IMR-90 (cell line): ENCODE results near the gene FGFRL1. TPM values are rescaled to one million over a fixed set of nuclear protein-coding genes. Genes with fewer than 3 reads are reported as not detected.
A peak's percentile ranks its signal among the peaks of the same experiment; 100 is the strongest.

Source experiments
- ATAC-seq: fragments of 200-7000 bp; cut with Tn5 transposase; 2 replicates; pipeline ENCODE4 v1.9.1; 2020; ENCODE audit warnings: low read depth, mild to moderate bottlenecking, moderate library complexity
- BruUV-seq: library from RNA; stranded (reverse); fragments of 400-500 nt; replicated peaks from 2 replicates; lab custom pipeline; 2021; lab: Mats Ljungman, UMichigan
- CTCF ChIA-PET: fragments of 300-600 bp; formaldehyde crosslinking; extraction: SDS; loops from one replicate; lab custom pipeline; 2021; ENCODE audit warnings: antibody characterized with exemption; lab: Yijun Ruan, JAX
- POLR2A ChIA-PET: fragments of 300-600 bp; sonication (Branson Sonifier 250); formaldehyde crosslinking; loops from one replicate; lab custom pipeline; 2022; ENCODE audit warnings: antibody characterized with exemption; ENCODE audit not compliant: unreplicated experiment; lab: Charles Lee
- DNase-seq: peaks from one replicate; pipeline ENCODE4 v3.0.0; 2013
- H2AFZ ChIP-seq: replicated peaks from 2 replicates; pipeline ENCODE3; 2013; ENCODE audit warnings: low read length, mild to moderate bottlenecking; ENCODE audit not compliant: poor library complexity
- H2AK5ac ChIP-seq: 2 replicates; pipeline ENCODE4 v1.6.1; 2013; ENCODE audit warnings: low read depth, low read length, inconsistent platforms
- H2AK9ac ChIP-seq: replicated peaks from 2 replicates; pipeline ENCODE3; 2013; ENCODE audit warnings: mild to moderate bottlenecking, low read depth, low read length, moderate library complexity; ENCODE audit not compliant: poor library complexity
- H2BK120ac ChIP-seq: 2 replicates; pipeline ENCODE4 v1.6.1; 2013; ENCODE audit warnings: low read depth, low read length, inconsistent platforms
- H2BK15ac ChIP-seq: 3 replicates; pipeline ENCODE4 v1.6.1; 2013; ENCODE audit warnings: low read depth, low read length, inconsistent platforms
- H2BK20ac ChIP-seq: 2 replicates; pipeline ENCODE4 v1.6.1; 2013; ENCODE audit warnings: low read depth, mild to moderate bottlenecking, inconsistent platforms, low read length, moderate library complexity
- H2BK5ac ChIP-seq: 2 replicates; pipeline ENCODE4 v1.6.1; 2013; ENCODE audit warnings: mild to moderate bottlenecking, low read depth, low read length, inconsistent platforms; ENCODE audit not compliant: poor library complexity, severe bottlenecking
- H3K14ac ChIP-seq: replicated peaks from 2 replicates; pipeline ENCODE4 v1.6.1; 2013; ENCODE audit warnings: low read depth, low read length, inconsistent platforms
- H3K18ac ChIP-seq: 2 replicates; pipeline ENCODE4 v1.6.1; 2013; ENCODE audit warnings: low read depth, low read length, control low read depth
- H3K23ac ChIP-seq: 2 replicates; pipeline ENCODE4 v1.6.1; 2013; ENCODE audit warnings: low read depth, low read length, inconsistent platforms
- H3K27ac ChIP-seq: 2 replicates; pipeline ENCODE4 v1.5.1; 2013; ENCODE audit warnings: mild to moderate bottlenecking, control low read depth, low read length; ENCODE audit not compliant: insufficient read depth
- H3K27me3 ChIP-seq: 2 replicates; pipeline ENCODE4 v1.6.1; 2013; ENCODE audit warnings: low read length; ENCODE audit not compliant: control insufficient read depth, insufficient read depth
- H3K36me3 ChIP-seq: 2 replicates; pipeline ENCODE4 v1.6.1; 2013; ENCODE audit warnings: low read length, mixed read lengths; ENCODE audit not compliant: control insufficient read depth, insufficient read depth
- H3K4ac ChIP-seq: 2 replicates; pipeline ENCODE4 v1.6.1; 2013; ENCODE audit warnings: low read depth, low read length, inconsistent platforms
- H3K4me1 ChIP-seq: 2 replicates; pipeline ENCODE4 v1.6.1; 2013; ENCODE audit warnings: low read length, mixed read lengths; ENCODE audit not compliant: control insufficient read depth, insufficient read depth
- H3K4me2 ChIP-seq: 2 replicates; pipeline ENCODE4 v1.6.1; 2013; ENCODE audit warnings: low read depth, mild to moderate bottlenecking, control low read depth, low read length, moderate library complexity
- H3K4me3 ChIP-seq: 2 replicates; pipeline ENCODE4 v1.5.1; 2013; ENCODE audit warnings: low read depth, mild to moderate bottlenecking, control low read depth, low read length, moderate library complexity; ENCODE audit not compliant: insufficient read depth
- H3K56ac ChIP-seq: 2 replicates; pipeline ENCODE4 v1.6.1; 2013; ENCODE audit warnings: low read length, inconsistent platforms; ENCODE audit not compliant: insufficient read depth; ENCODE audit errors: extremely low read depth
- H3K79me1 ChIP-seq, 2 experiments: 2 replicates each; pipeline ENCODE4 v1.6.1; 2013; ENCODE audit warnings: low read length in 2 of 2, inconsistent platforms in 1 of 2, low read depth in 1 of 2
- H3K9ac ChIP-seq: 2 replicates; pipeline ENCODE4 v1.6.1; 2013; ENCODE audit warnings: low read depth, low read length, control low read depth
- H3K9me1 ChIP-seq: 2 replicates; pipeline ENCODE4 v1.6.1; 2013; ENCODE audit warnings: low read length, inconsistent platforms; ENCODE audit not compliant: insufficient read depth
- H3K9me3 ChIP-seq: 2 replicates; pipeline ENCODE4 v1.6.1; 2013; ENCODE audit warnings: low read length; ENCODE audit not compliant: control insufficient read depth, insufficient read depth
- H4K20me1 ChIP-seq: 2 replicates; pipeline ENCODE4 v1.6.1; 2013; ENCODE audit warnings: low read length, inconsistent platforms; ENCODE audit not compliant: insufficient read depth
- H4K5ac ChIP-seq: 2 replicates; pipeline ENCODE4 v1.6.1; 2013; ENCODE audit warnings: mild to moderate bottlenecking, low read depth, low read length, control low read depth
- H4K8ac ChIP-seq, 2 experiments: 2 replicates each; pipeline ENCODE4 v1.6.1; 2013; ENCODE audit warnings: low read depth in 2 of 2, low read length in 2 of 2, control low read depth in 1 of 2, inconsistent platforms in 1 of 2
- H4K91ac ChIP-seq: 2 replicates; pipeline ENCODE4 v1.6.1; 2013; ENCODE audit warnings: low read depth, low read length, inconsistent platforms; ENCODE audit not compliant: insufficient read depth
- FOS ChIP-seq: fragments of 150-350 bp; IDR thresholded peaks from 2 replicates; pipeline ENCODE4 v1.6.1; 2016; ENCODE audit warnings: low read depth, low read length
- MXI1 ChIP-seq: IDR thresholded peaks from 2 replicates; pipeline ENCODE4 v1.6.1; 2012; ENCODE audit warnings: low read depth, mild to moderate bottlenecking, low read length, moderate library complexity, borderline replicate concordance
- RFX5 ChIP-seq: IDR thresholded peaks from 2 replicates; pipeline ENCODE4 v1.8.0; 2012; ENCODE audit warnings: low read depth, mild to moderate bottlenecking, low read length, moderate library complexity
- SMC3 ChIP-seq: fragments of 150-350 bp; IDR thresholded peaks from 2 replicates; pipeline ENCODE4 v1.6.1; 2016; ENCODE audit warnings: low read depth, mild to moderate bottlenecking, antibody characterized with exemption, low read length, moderate library complexity
- WGBS, 2 experiments: methylation state at CpG; one replicate each; pipeline versions ENCODE4 v1.1.5 to v1.1.7; 2013; ENCODE audit warnings: missing lambda C conversion rate in 2 of 2; ENCODE audit not compliant: insufficient read length in 1 of 2; ENCODE audit errors: extremely low coverage in 2 of 2; 5-methylcytosine and 5-hydroxymethylcytosine counted together
- dilution Hi-C: fragments of 300-500 bp; cut with HindIII; formaldehyde crosslinking; loops from one replicate; pipeline ENCODE4 v1.14.3; 2018; ENCODE audit warnings: low sequenced_read_pairs; ENCODE audit not compliant: unreplicated experiment
- in situ Hi-C: fragments of 300-500 bp; cut with MboI; formaldehyde crosslinking; loops from 3 replicates; pipeline ENCODE4 v1.14.3; 2019; ENCODE audit warnings: low sequenced_read_pairs, inconsistent platforms, mixed read lengths
- intact Hi-C: fragments of 100-400 bp; cut with micrococcal nuclease; formaldehyde crosslinking; loops from 2 replicates; pipeline ENCODE4 v1.10.0; 2022
- polyA plus RNA-seq, 3 experiments: library from polyadenylated mRNA; depleted of rRNA; stranded (reverse); fragments of >200 nt; gene quantifications; 2 replicates each; pipeline ENCODE4 v1.2.3, GENCODE V29; 2012; ENCODE audit warnings: low replicate concordance in 1 of 3
- total RNA-seq: library from RNA; depleted of rRNA; stranded (reverse); fragments of >200 nt; gene quantifications from 2 replicates; pipeline ENCODE4 v1.2.3, GENCODE V29; 2012

Gene FGFRL1
- total and polyA plus RNA-seq, 2 of the 4 experiments (the other 2 are of a cell fraction), result 49.3 to 78.8 TPM

GRCh38 chr4:1041147-1041935 lies 29.9 kb downstream of the FGFRL1 start (continued):
- TF ChIP-seq SMC3, result no peak

GRCh38 chr4:1041936-1042330 lies 30.5 kb downstream of the FGFRL1 start:
- no TSS peak for BruUV-seq
- H3K14ac ChIP-seq, result peak overlapping the region; percentile 74
- H3K27me3 ChIP-seq, result no peaks in the 10 kb centered on the region
- intact Hi-C loops, result no loop called here
- H3K36me3 ChIP-seq, result no peaks in the 10 kb centered on the region
- H3K4me2 ChIP-seq, result peak overlapping the region; percentile 1; the same call in 1 of the 2 replicates
- peak overlapping the region; percentile 34 for H2AK9ac ChIP-seq
- no peak for ATAC-seq
- TF ChIP-seq MXI1 (no peak), FOS (no peak), RFX5 (no peak)
- no peak overlapping the region for H3K9ac ChIP-seq
- dilution Hi-C loops, result no loop called here
- H3K18ac ChIP-seq, result no peak overlapping the region; the same call in 1 of the 2 replicates
- peak overlapping the region; percentile 90 for H2AFZ ChIP-seq
- peak overlapping the region; percentile 24 to 66; a peak in 2 of 4 replicates for H4K8ac ChIP-seq
- peak overlapping the region; percentile 36; the same call in 1 of the 2 replicates for H3K23ac ChIP-seq
- peaks cover 30% of the 10 kb centered on the region for H3K9me1 ChIP-seq
- no peaks in the 10 kb centered on the region for H3K9me3 ChIP-seq
- H2BK15ac ChIP-seq, result peak overlapping the region; percentile 47; the same call in 2 of the 3 replicates
- peaks cover 5% of the 10 kb centered on the region for H4K20me1 ChIP-seq
- peak overlapping the region; percentile 75 for H2BK20ac ChIP-seq
- peak overlapping the region; percentile 77 for H3K4ac ChIP-seq
- H4K91ac ChIP-seq, result peak overlapping the region; percentile 21
- H3K79me1 ChIP-seq, result no peaks in the 10 kb centered on the region; a peak in 1 of 4 replicates
- H3K56ac ChIP-seq, result peak overlapping the region; percentile 42; the same call in 1 of the 2 replicates
- 58% methylated on average over 2 of the region's 8 CpGs; no CpG with 5 or more reads in 1 of the 2 experiments for WGBS, 2 experiments
- in situ Hi-C loops, result no loop called here
- no peak overlapping the region for H3K27ac ChIP-seq
- peak overlapping the region; percentile 47 for H2BK5ac ChIP-seq
- no peak for DNase-seq
- CTCF ChIA-PET, result no interaction called here
- H2BK120ac ChIP-seq, result peak overlapping the region; percentile 79
- H3K4me3 ChIP-seq, result no peak overlapping the region
- POLR2A ChIA-PET, result no interaction called here
- peaks cover 42% of the 10 kb centered on the region for H3K4me1 ChIP-seq
- peak overlapping the region; percentile 97 for H2AK5ac ChIP-seq
- H4K5ac ChIP-seq, result peak overlapping the region; percentile 29; the same call in 1 of the 2 replicates
